COLO668 (cell line): ENCODE results near the gene COQ10B.

Source experiments
- DNase-seq: peaks from one replicate; lab custom pipeline; 2025; ENCODE audit not compliant: unreplicated experiment; lab: John Stamatoyannopoulos, UW

The COQ10B gene

GRCh38 chr2:197500503-197501131, 47.3 kb downstream of the COQ10B start:
- DNase-seq: peak; percentile 73

GRCh38 chr2:197502201-197502600, 48.8 kb downstream of the COQ10B start:
- no peak for DNase-seq

DNA sequence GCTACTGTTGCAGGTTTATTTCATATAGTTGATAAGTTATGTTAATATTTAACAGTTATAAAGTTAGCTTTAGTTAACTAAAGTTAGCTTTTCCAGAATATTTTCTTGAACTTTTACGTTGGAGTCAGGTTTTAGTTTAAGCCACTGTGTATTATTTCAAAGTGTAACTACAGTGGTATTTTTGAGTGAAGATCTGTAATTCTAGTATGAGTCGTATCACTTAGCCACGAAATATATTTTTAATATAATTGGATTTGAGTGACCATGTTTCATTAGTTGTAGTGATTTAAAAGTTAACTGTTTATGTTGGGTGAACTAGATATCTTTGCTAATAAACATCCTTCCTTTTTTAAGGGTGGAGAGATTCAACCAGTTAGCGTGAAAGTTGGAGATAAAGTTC, 49.3 kb downstream of the COQ10B start:
- no peak for DNase-seq

- DNase-seq: no peak
Measured at GRCh38 chr2:197504000-197504399, 50.6 kb downstream of the COQ10B start.

DNA sequence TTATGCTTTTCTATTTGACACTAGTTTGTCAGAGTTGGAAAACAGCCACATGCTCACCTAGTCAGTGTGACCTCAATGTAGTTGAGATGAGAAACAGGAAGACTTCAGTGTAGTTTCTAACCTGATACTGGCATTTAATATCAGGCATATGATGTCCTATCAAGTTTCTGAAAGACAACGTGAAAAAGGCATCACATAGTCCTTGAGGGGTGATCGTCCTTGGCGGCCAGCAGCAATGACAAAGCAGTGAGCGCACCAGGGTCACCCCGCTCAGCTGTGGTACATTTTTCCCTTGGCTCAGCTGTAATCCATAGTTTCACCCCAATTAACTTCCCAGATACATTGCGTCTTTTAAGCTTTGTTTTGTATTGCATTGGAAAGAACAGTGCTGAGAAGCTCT, 51.2 kb downstream of the COQ10B start:
- no peak for DNase-seq

GRCh38 chr2:197506658-197507057, 53.3 kb downstream of the COQ10B start:
- DNase-seq: no peak

- DNase-seq: no peak
Measured at GRCh38 chr2:197513915-197514314, 60.6 kb downstream of the COQ10B start.

GRCh38 chr2:197514754-197515153, 61.4 kb downstream of the COQ10B start:
- no peak for DNase-seq

DNA sequence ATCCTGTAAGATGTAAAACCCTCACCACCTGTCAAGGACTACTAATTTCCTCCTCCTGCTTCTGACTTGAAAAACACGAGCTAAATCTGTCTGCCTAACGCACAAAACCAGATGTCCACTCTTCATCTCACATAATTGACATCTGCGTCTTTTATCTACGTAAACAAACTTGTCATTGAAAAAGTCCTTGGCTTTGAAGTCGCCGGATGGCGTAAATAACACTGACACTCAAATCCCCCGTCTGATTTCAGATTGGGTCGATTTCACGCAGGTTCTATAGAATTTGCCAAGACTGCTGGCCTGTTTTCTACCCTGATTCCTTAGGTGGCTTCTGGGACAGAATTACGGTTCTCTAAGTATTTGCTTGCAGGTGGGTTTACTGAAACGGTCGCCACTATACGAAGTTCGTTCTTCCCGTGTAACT, 62.0 kb downstream of the COQ10B start:
- no peak for DNase-seq

GRCh38 chr2:197515739-197516392, 62.5 kb downstream of the COQ10B start, which contains the start of gene MOB4:
TSS of gene MOB4 (plus strand) at chr2:197516066. CDS start at chr2:197516087, 21 bp downstream.
- DNase-seq: peak; percentile 97

- DNase-seq: peak; percentile 42
Measured at GRCh38 chr2:197516393-197516761, 63.0 kb downstream of the COQ10B start.

DNA sequence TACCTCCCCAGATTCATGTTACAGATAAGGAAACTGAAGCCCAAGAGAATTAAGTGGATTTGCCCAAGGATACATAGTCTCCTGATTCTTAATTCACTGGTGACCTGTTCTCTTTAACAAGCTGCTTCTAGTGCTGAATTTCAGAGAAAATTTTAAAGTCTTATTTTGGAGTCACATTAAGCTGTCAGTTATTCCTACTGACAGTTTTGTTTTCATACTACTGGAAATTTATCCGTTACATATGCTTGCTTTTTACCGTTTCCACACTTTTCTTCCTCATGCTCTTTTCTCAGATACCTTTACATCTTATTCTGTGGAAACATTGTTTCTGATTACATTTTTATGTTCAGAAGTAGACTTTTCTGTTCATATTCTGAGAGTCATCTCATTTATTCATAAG, 63.8 kb downstream of the COQ10B start:
- DNase-seq: no peak
